ENCODE results near the gene FAM13A.
"Not testable (repeated sequence)": the region's sequence is repeated elsewhere in the genome, so short reads cannot be mapped to it uniquely, and the experiment has no call there.

The FAM13A gene

GRCh38 chr4:89069481-89069880 is 12.5 kb upstream of the FAM13A start:
- no peak for DNase-seq (ENCODE audit: low read depth in 1 of 2, low spot score in 1 of 2)
- TF ChIP-seq REST (IDR thresholded peaks at IDR 0.05; ENCODE audit: insufficient replicate concordance, low read depth) (no peak), POLR2AphosphoS5 (IDR thresholded peaks at IDR 0.05; ENCODE audit: low read depth) (no peak), GABPA (IDR thresholded peaks at IDR 0.05; ENCODE audit: low read depth) (no peak), CTCF (IDR thresholded peaks at IDR 0.05; ENCODE audit: insufficient read depth, low read length) (no peak), SPI1 (IDR thresholded peaks at IDR 0.05; ENCODE audit: borderline replicate concordance, low read depth) (no peak)
- no peaks in the 10 kb centered on the region for H3K27me3 ChIP-seq (ENCODE audit: insufficient read depth, poor library complexity, severe bottlenecking)
- H3K27ac ChIP-seq (replicated peaks), result no peak overlapping the region
- no peak overlapping the region for H3K4me3 ChIP-seq (replicated peaks; ENCODE audit: insufficient read depth, low read length)

- TF ChIP-seq GABPA (IDR thresholded peaks at IDR 0.05; ENCODE audit: low read depth) (no peak), POLR2AphosphoS5 (IDR thresholded peaks at IDR 0.05; ENCODE audit: low read depth) (no peak), CTCF (IDR thresholded peaks at IDR 0.05; ENCODE audit: insufficient read depth, low read length) (no peak)
- Histone ChIP-seq H3K27ac (replicated peaks) (no peak overlapping the region), H3K27me3 (ENCODE audit: insufficient read depth, poor library complexity, severe bottlenecking) (no peaks in the 10 kb centered on the region), H3K4me3 (replicated peaks; ENCODE audit: insufficient read depth, low read length) (no peak overlapping the region)
- no peak for DNase-seq (ENCODE audit: low read depth in 1 of 2, low spot score in 1 of 2)
Observed at GRCh38 chr4:89067417-89067816, 10.4 kb upstream of the FAM13A start.

GRCh38 chr4:89064848-89065247 is 7.9 kb upstream of the FAM13A start:
- no peak for TF ChIP-seq SPI1 (IDR thresholded peaks at IDR 0.05; ENCODE audit: borderline replicate concordance, low read depth)
- TF ChIP-seq CTCF (IDR thresholded peaks at IDR 0.05; ENCODE audit: insufficient read depth, low read length), result no peak
- DNase-seq (ENCODE audit: low read depth in 1 of 2, low spot score in 1 of 2), result no peak

GRCh38 chr4:89057844-89058243 is 859 bp upstream of the FAM13A start:
- H3K27me3 ChIP-seq (ENCODE audit: insufficient read depth, poor library complexity, severe bottlenecking); H3K4me3 ChIP-seq (replicated peaks; ENCODE audit: insufficient read depth, low read length); H3K27ac ChIP-seq (replicated peaks); DNase-seq (ENCODE audit: low read depth in 1 of 2, low spot score in 1 of 2): not testable (repeated sequence)

More at GRCh38 chr4:89064848-89065247, 7.9 kb upstream of the FAM13A start:
- Histone ChIP-seq H3K4me3 (replicated peaks; ENCODE audit: insufficient read depth, low read length) (no peak overlapping the region), H3K27me3 (ENCODE audit: insufficient read depth, poor library complexity, severe bottlenecking) (no peaks in the 10 kb centered on the region), H3K27ac (replicated peaks) (no peak overlapping the region)

- Histone ChIP-seq H3K4me3 (replicated peaks; ENCODE audit: insufficient read depth, low read length) (no peak overlapping the region), H3K27me3 (ENCODE audit: insufficient read depth, poor library complexity, severe bottlenecking) (no peaks in the 10 kb centered on the region), H3K27ac (replicated peaks) (no peak overlapping the region)
- TF ChIP-seq POLR2AphosphoS5 (IDR thresholded peaks at IDR 0.05; ENCODE audit: low read depth), result no peak
- DNase-seq (ENCODE audit: low read depth in 1 of 2, low spot score in 1 of 2), result no peak
Observed at GRCh38 chr4:89056292-89056952, 563 bp downstream of the FAM13A start.

Data from HL-60 (cell line).